NOMO-1 treated with dmso at 0.1 percent for 144 hours (cell line): Measurements from ENCODE around the gene STOML2.
"Not testable (repeated sequence)": the region's sequence is repeated elsewhere in the genome, so short reads cannot be mapped to it uniquely, and the experiment has no call there.

Source experiments
- DNase-seq: peaks from one replicate; lab custom pipeline; 2025; ENCODE audit not compliant: unreplicated experiment; lab: John Stamatoyannopoulos, UW

Gene STOML2

GRCh38 chr9:35102769-35103659 is at the start of gene STOML2:
STOML2 (minus strand) TSS chr9:35103131; CDS start chr9:35103094, 37 bp downstream.
- peak; percentile 98 for DNase-seq

- not testable (repeated sequence) for DNase-seq
Measured at GRCh38 chr9:35147941-35148563, 45.1 kb upstream of the STOML2 start.

GRCh38 chr9:35142037-35142436 is 39.1 kb upstream of the STOML2 start:
- DNase-seq, result no peak

- no peak for DNase-seq
Measured at GRCh38 chr9:35140093-35140492, 37.2 kb upstream of the STOML2 start.

- no peak for DNase-seq
Measured at GRCh38 chr9:35136866-35137265, 33.9 kb upstream of the STOML2 start.

GRCh38 chr9:35135988-35136387 is 33.1 kb upstream of the STOML2 start:
- DNase-seq, result no peak

- no peak for DNase-seq
Measured at GRCh38 chr9:35134920-35135319, 32.0 kb upstream of the STOML2 start.

- DNase-seq, result peak; percentile 87
Measured at GRCh38 chr9:35116898-35117551, 14.1 kb upstream of the STOML2 start.

- DNase-seq, result no peak
Measured at GRCh38 chr9:35116539-35116897, 13.6 kb upstream of the STOML2 start.

- peak; percentile 100 for DNase-seq
Measured at GRCh38 chr9:35115680-35116538, 13.0 kb upstream of the STOML2 start, which contains the start of gene ATOSB. ATOSB (minus strand) TSS chr9:35115862; CDS start chr9:35108274, 7,588 bp downstream.

GRCh38 chr9:35114840-35115628 is 12.1 kb upstream of the STOML2 start:
- DNase-seq, result peak; percentile 86

- peak; percentile 91 for DNase-seq
Measured at GRCh38 chr9:35114113-35114839, 11.3 kb upstream of the STOML2 start.

- peak; percentile 10 for DNase-seq
Measured at GRCh38 chr9:35112257-35113020, 9.5 kb upstream of the STOML2 start.

- peak; percentile 98 for DNase-seq
Measured at GRCh38 chr9:35111001-35111933, 8.3 kb upstream of the STOML2 start.

- DNase-seq, result no peak
Measured at GRCh38 chr9:35110327-35110761, 7.4 kb upstream of the STOML2 start.

GRCh38 chr9:35108946-35109575 is 6.1 kb upstream of the STOML2 start:
- DNase-seq, result no peak

- DNase-seq, result no peak
Measured at GRCh38 chr9:35108461-35108860, 5.5 kb upstream of the STOML2 start.
